HL-60 (cell line): ENCODE results near the gene UBE2E1.

ENCODE experiments used
- DNase-seq, 2 experiments: peaks; one replicate each; pipeline ENCODE4 v3.0.0-alpha.2; 2010 to 2020; ENCODE audit warnings: low read depth in 1 of 2, low spot score in 1 of 2
- H3K27ac ChIP-seq: fragments of 250-450 bp; sonication (Bioruptor Pico); replicated peaks from 2 replicates; pipeline ENCODE4 v1.5.1; 2020; ENCODE audit warnings: mild to moderate bottlenecking, moderate library complexity
- H3K27me3 ChIP-seq: fragments of 250-450 bp; sonication (Bioruptor Pico); 2 replicates; pipeline ENCODE4 v1.5.1; 2021; ENCODE audit warnings: mild to moderate bottlenecking, moderate library complexity; ENCODE audit not compliant: insufficient read depth, poor library complexity, severe bottlenecking
- H3K4me3 ChIP-seq: replicated peaks from 2 replicates; pipeline ENCODE4 v1.5.1; 2011; ENCODE audit warnings: mild to moderate bottlenecking, control low read depth, low read length; ENCODE audit not compliant: insufficient read depth
- CTCF ChIP-seq: IDR thresholded peaks from one replicate; pipeline ENCODE4 v1.5.1; 2011; ENCODE audit warnings: low read length, control low read depth, inconsistent platforms; ENCODE audit not compliant: insufficient read depth
- GABPA ChIP-seq: IDR thresholded peaks from 2 replicates; pipeline ENCODE4 v1.6.1; 2012; ENCODE audit warnings: low read depth
- POLR2AphosphoS5 ChIP-seq: IDR thresholded peaks from 2 replicates; pipeline ENCODE4 v1.6.1; 2012; ENCODE audit warnings: low read depth
- REST ChIP-seq: IDR thresholded peaks from 2 replicates; pipeline ENCODE4 v1.6.1; 2012; ENCODE audit warnings: low read depth; ENCODE audit not compliant: insufficient replicate concordance
- SPI1 ChIP-seq: IDR thresholded peaks from 2 replicates; pipeline ENCODE4 v1.6.1; 2012; ENCODE audit warnings: low read depth, mild to moderate bottlenecking, borderline replicate concordance

UBE2E1 gene

GRCh38 chr3:23809840-23810342 lies 4.1 kb downstream of the UBE2E1 start:
- Histone ChIP-seq H3K27ac (peak overlapping the region; percentile 66), H3K27me3 (no peaks in the 10 kb centered on the region), H3K4me3 (peak overlapping the region; percentile 65)
- TF ChIP-seq SPI1 (peak; percentile 71), POLR2AphosphoS5 (no peak), GABPA (no peak), REST (no peak), CTCF (no peak)
- peak in 1 of 2 experiments; percentile 49 for DNase-seq

GRCh38 chr3:23810343-23811184 lies 4.8 kb downstream of the UBE2E1 start:
- peak in 1 of 2 experiments; percentile 29 for DNase-seq
- no peaks in the 10 kb centered on the region for H3K27me3 ChIP-seq
- H3K4me3 ChIP-seq, result peak overlapping the region; percentile 65
- TF ChIP-seq SPI1 (no peak), REST (no peak), CTCF (no peak), POLR2AphosphoS5 (no peak)
- H3K27ac ChIP-seq, result peak overlapping the region; percentile 66

GRCh38 chr3:23811185-23811527 lies 5.4 kb downstream of the UBE2E1 start:
- TF ChIP-seq SPI1 (peak; percentile 39; the same call in 1 of the 2 replicates), REST (no peak)
- no peak for DNase-seq
- H3K27me3 ChIP-seq, result no peaks in the 10 kb centered on the region
- H3K4me3 ChIP-seq, result peak overlapping the region; percentile 65
- peak overlapping the region; percentile 66 for H3K27ac ChIP-seq
